ENCODE measurements around the gene SPRED2.

SPRED2 gene

DNA sequence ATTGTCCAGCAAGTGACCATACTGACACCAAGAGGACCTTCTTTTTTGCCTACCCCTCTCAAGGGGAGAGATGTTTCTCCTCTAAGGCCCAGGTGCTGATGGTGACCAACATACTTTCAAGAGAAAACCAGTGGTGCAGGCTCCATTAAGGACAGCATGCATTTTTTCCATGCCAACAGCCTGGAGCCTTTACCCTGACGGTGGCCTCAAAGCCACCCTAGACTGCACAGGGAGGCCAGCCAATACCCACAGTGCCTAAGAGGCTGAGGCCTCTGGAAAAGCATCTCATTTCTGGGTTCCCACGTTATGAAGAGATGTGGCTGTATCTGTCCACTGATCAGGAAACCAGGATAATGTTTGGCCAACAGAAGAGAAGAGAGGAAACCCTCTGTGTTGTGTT lies 19.3 kb downstream of the SPRED2 start:
- no peak for DNase-seq

DNA sequence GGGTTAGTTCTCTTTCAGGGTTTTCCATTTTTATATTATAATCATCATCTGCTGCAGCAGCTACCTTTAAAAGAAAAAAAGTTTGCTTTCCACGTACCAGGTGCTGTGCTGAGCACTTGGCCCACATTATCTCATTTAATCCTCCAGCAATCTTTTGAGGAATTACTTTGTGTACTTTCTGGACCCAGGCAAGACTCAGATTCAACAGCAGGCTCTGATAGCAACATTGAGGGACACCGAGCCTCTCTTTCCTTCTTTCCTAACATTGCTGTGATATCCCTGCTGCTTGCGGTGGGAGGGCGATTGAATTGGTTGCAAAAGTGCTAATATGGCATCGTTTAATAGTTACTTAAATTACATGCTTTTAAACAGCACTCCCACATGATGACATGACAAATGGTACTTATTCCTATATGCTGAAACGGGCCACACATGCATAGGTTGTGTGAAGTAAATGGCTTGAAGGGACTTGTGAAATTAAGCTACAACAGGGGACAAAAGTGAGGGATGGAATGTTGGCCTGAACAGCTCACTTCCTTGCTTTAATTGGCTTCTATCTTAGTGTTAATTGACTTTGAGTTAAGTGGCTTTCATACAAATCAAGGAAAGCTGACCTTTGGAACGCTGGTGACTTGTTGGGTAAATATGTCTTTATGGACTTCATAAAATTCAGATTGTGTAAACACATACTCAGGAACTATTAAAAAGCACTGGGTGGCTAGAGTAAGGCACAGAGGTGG lies 21.2 kb downstream of the SPRED2 start:
- DNase-seq = no peak

DNA sequence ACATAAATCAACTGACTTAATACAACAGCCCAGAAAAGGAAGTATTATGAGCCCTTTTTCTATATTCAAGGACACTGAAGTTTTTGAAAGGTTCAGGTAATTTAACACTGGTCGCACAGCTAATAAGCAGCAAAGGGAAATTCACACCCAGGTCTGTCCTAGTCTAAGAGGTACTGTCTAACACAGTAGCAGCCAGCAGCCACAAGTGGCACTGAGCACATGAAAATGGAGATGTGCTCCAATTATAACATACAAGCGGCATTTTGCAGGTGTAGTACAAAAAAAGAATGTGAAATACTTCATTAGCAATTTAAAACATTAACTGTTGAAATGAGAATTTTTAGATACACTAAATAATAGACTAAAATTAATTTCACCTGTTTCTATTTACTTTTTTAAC lies 23.4 kb downstream of the SPRED2 start:
- DNase-seq = no peak

DNA sequence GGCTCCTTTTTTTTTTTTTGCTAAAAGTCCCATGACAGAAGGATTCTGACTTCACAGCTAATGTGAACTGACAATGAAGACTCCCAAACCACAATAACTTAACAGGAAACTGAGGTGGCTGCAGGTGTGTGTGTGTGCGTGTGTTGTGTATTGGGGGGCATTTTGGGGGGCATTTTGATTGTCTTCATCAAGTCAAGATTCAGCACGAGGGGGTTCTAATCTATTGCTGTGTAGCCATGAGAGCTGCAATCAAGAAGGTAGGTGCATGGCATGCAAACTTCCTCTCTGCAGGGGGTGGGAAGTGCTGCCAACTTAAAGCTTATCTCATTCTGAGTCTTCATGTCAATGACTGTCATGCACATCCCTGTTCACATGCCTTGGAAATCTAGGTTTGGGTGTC lies 25.2 kb downstream of the SPRED2 start:
- no peak for DNase-seq

DNA sequence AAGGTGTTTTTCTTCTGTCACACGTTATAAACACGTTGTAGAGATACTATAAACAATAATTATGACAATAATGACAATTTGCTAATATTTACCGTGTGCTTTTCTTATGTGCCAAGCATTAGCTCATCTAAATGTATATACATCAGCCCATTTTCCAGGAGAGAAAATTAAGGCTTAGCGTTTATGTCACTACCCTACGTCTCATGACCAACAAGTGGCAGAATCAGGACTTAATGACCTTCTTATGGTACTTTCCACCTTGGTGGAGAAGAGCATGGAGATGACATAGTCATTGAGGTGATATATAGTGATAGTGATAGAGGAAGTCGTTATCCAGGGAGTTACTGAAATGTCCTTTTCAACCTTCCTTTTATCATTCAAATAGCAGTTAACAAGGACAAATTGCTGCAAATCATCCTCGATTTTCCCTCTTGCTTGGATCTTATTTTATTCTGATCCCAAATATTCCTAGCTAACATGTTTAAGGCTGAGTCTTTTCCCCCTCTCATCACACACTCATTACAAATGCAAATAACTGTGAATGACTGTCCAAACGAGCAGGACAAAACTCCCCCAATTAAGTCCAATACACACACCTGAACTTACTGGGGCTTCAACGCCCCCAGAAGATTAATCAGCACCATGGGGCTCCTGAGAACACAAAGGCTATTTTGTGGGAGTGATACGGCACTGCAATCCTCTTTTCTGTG lies 27.3 kb downstream of the SPRED2 start:
- DNase-seq = no peak

DNA sequence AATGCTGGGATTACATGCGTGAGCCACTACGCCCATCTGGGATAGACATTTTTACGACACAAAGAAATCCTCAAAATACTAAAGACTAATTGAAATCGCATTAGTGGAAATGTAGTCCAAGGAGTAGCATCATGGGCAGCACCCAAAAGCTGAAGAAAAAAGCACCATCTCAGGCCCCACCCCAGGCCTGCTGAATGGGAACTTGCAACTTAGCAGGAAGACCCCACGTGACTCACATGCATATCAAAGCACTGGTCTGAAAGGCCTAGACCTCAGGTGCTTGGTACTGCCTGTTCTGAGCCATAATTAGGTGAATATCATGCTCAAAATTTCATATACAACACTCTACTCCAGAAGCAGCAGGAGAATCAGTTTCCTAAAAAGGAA lies 28.9 kb downstream of the SPRED2 start:
- no peak for DNase-seq

DNA sequence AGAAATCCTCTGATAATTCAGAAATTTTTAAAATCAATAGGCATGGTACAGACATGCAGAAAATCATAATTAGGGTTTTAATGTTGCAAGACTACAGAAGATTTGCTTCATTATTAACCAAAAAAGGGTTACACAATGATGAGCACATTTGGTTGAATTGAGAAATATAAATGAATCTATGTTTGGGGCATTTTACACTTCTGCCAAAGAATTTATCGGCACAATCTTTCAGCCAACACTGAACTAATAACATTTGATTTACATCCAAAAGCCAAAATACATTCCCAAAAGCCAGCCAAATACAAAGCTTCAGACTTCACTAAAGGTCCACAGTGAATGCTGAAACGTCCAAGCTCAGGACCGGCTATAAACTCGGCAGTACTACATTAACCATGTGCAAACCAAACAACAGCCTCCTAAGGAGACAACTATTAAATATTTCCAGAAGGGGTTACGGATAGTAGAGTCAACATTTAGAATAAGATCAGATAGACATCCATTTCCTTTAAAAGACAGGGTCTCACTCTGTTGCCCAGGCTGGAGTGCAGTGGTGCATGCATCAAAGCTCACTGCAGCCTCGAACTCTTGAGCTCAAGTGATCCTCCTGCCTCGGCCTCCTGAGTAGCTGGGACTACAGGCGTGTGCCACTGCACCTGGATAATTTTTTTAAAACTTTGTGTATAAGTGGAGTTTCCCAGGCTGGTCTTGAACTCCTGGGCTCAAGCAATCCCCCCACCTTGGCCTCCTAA lies 29.4 kb downstream of the SPRED2 start:
- no peak for DNase-seq

DNA sequence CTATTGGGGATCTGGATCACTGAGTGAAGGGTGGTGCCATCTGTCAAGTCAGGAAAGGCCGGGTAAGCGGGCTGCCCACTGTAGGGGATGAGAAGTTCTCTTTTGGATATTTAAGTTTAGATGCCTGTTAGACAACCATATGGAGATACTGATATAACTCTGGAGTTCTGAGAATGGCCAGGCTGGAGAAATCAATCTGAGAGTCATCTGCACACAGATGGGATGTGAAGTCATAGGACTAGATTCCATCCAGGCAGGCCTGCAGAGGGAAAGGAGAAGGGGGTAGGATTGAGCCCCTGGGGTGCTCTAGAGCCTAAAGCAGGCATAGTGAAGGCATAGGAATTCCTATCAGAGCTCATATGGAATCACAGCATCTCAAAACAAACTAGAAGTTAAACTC lies 30.1 kb downstream of the SPRED2 start:
- no peak for DNase-seq

DNA sequence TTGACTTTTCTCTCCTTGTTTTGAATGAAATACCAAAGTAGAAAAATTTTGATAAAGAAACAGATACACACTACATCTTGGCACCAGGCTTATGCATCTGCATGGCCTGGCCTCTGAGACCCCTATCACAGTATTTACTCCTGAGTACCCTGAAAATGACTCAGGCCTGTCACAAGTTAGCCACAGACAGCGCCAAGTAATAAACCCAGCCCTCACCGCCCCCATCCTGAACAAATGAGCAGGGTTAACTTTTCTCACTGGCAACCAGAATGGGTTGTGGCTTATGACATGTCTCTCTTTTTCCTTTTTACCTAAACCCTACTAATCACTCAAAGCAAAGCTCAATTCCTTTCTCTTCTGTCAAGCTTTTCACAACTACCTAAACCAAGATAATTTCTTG lies 35.3 kb downstream of the SPRED2 start:
- no peak for DNase-seq

DNA sequence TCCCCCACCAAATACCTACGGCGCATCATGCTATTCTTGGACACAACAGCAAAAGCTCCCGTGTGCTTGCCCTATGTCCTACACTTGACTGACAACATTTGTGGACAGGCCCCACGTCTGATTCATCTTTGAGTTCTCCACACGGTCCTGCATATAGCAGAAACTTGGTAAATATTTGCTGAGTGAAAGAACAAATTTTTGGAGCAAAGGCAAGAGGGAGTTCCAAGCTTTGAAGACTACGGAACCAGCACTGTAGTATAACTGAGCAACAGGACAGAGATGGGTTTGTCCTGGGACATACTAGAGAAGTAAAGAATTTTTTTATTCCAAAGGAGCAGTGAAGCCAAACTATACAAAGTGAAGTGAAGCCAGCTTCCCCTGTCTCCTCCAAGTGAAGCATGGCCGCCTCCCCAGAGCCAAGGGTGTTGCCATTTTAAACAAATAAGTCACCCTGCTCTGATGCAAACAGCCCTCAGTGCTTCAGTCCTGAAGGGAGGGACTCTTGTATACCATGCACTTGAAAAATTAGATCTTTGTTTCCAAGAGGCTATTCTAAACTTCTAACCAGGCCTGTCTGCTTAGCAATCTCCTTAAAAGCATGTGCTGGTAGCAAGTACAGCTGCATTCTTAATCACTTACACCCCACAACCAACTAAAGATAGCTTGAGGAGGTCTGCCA lies 35.9 kb downstream of the SPRED2 start:
- DNase-seq = no peak

DNA sequence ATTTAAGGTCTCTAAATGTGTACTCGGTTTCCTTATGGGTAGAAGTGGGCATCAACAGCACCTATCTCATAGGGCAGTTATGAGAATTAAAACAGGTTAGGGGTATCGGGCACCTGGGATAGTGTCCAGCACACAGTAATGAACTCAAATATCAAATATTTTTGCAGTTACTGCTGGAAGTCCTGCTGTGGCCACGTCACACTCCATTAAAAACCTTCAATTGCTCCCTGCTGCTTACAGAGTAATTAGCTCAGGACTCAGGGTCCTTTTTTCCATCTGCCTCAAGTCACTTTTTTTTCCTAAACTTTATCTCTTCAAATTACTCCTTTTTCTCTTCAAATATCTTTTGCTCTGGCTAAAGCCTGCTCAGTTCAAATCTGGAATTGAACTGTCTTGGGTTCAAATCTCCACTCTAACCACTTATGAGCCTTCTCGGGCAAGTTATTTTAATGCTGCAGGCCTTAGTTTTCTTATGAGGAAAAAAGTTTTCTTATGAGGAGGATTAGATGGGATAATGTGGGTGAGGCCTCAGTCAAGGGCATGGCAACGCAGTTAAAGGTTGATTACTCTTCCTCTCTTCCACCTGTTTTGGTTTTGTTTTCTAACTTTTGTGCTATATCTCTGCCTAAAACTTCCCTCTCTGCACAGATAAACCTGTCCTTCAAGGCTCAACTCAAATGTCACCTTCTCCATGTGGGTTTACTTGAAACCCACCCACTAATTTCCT lies 36.6 kb downstream of the SPRED2 start:
- DNase-seq = no peak

DNA sequence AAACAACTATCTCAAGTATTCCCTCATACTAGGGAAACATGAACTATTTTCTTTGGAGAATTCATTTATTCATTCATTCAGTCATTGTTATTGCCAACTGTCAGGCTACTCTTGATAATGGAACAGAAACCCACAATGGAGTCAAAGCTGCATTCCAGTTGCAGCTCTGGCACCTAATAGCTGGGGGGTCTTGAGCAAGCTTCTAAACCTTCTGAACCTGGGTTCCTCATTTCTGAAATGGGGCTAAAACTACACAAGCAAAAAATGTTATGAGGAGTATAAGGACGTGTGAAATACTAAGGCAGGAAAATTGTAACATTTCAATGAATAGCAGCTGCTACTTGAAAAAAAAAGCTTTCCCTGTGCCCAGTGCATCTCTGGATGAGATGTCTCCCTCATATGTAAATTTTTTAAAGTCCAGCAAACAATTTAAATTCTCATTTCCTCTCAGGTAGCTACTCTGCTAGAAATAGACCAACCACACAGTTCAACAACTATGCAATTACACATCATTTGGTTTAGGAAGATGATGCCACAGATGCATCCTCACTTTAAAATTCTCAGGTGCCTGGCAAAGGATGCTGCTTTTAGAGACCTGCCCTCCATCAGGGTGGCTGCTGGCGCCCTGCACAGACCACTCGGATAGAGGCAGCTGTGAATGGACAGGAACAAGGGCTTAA lies 38.5 kb downstream of the SPRED2 start:
- no peak for DNase-seq

DNA sequence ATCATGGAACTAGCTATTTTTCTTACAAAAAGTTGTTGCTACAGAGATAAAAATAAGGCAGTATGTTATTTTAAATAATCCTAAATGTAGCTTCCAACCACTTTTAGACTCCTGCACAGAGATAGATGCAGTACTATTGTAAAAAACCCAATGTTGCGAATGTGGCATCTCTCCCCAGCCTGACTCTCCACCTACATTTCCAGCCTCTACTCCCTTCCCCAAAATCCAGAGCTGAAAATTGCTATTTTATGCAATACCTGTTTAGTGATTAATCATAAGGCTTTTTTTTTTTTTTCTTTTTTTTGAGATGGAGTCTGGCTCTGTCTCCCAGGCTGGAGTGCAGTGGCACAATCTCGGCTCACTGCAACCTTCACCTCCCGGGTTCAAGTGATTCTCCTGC lies 39.4 kb downstream of the SPRED2 start:
- DNase-seq = no peak

DNA sequence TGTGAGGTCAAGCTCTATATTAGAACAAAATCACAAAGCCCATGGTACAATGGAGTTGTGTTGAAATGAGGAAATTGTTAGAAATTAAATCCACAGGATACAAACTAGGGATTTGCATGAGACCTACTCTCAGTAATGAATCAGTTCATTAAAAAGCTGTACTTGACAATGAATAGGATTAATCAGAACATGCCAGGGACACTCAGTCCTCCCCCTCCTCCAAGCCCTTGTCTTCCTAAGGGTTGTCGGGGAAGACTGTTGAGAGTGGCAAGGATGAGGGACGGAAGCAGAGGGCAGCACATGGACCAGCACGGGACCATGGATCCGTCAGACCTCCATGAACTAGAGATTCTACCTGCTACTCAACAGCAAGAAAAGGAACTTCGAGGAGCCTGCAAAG lies 39.8 kb downstream of the SPRED2 start:
- no peak for DNase-seq

DNA sequence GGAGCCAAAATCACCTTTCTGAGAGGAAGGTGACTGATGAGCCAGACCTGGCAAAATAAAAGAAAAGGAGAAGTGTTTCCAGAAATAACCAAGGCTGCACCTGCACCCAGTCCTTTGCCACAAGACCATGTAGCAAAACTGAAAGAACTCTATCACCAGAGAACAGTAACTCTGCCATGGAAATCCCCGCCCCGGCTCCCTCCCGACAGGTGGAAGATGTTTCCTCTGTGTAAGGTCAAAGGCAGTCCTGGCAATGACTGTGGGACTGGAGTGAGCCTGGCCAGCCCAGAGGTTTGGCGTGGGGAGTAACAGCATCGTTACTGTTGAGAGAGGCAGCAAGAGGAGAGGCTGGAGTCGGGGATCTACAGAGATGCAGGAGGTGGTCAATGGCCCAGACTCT lies 42.3 kb downstream of the SPRED2 start:
- DNase-seq = peak; percentile 35

DNA sequence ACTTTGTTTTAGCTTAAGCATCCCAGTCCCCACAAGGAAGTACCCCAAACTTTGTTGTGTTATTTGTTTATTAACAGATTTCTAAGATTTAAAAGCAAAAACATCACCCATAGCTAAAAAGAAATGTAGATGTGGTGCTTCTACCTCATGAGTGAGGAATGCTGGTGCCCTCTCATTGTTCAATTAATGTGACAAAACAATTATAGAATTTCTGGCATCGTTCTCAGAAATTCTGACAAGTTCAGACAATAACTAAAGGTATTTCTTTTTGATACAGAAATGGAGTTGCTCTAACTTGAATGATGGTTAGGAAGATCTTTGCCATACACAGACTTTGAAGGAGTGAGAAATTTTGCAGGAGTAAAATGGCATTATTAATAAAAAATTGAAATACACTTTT lies 42.9 kb downstream of the SPRED2 start:
- DNase-seq = no peak

DNA sequence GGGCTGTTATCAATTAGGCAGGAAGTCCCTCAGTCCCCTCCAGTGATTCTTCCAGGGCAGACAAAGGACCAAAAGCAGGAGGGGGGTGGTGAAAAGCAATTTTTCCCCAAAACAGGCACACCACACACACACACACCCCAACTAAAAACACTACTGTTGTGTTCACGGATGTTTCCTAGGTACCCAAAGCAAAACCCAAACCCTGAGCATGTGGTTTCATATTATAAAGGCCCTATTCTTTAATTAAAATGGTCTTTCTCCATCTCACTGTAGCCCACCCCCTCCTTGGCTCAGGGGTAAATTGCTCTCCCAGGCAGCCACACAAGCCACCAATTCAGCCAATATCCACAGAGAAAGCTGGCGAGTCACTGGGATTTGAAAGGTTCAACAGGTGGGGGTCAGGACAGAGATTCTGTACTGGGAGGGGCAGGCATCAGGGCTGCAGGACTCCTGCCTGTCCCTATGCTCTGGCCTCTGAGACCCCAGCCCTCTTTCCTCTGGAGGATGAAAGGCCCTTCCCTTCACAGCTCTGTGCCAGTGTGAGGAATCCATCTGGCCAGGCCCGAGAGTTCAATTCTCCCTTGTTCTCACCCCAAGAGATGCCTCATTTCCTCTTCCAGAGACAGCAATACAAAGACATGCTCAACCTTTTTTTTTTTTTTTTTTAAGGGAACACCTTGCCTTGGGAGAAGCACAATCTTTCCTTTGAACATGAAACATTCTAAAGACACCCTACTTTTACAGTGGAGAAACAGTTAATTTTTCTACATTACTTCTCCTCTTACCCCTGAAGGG lies 43.6 kb downstream of the SPRED2 start:
- no peak for DNase-seq

DNA sequence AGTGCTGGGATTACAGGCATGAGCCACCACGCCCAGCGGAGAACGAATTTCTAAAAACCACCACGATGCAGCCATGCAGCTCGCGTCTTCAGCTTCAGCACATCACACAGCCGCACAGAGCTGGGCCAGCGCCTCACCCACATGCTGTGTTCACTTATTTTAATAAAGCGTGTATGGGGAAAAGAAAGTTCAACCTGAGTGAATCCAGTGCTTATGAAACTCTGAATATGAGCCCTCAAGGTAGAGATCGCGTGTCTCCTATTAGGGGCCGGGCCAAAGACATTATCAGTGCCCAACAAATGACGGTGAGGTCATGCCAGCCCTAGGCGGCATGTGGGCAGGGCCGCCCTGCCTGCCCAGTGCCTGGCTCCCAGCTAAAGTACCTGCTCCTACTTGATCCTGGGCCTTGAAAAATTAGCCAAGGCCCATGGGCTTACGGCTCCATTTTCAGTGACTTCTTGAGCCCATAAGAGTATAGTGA lies 44.3 kb downstream of the SPRED2 start:
- DNase-seq = no peak

DNA sequence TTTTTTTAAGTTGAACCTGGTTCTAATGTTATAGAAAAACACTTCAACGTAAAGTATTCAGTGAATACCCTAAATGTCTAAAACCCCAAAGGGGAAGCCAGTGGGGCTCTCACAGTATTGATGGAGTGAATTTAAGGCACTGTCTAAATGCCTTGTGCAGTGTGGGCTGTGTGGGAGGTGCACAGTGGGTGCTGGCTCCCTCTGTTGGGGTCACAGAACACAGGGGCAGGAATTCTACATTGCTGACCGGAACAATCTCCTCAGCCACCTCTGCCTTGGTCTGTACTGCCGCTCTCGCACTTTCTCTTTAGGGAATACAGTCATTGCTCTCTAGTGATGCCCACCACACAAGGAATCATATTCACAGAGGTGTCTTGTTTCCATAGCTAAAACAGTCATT lies 45.4 kb downstream of the SPRED2 start:
- no peak for DNase-seq

DNA sequence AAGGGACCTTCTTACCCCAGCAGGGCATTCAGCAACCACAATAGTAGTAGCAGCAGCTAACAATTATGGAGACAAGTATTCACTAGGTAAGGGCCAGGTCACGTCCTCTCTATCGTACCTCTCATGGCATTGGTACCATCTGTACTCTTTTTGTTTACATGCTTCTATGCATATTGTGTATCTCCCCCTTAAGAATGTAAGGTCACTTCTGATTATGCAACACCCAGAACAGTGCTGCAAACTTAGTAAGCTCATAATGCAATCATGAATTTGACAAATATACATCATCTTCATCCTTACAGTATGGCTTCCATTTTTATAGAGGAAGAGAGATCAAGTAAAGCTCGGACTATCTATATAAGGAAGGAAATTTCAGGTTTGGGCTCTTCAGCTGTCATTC lies 46.1 kb downstream of the SPRED2 start:
- no peak for DNase-seq
